ENCODE results near the gene APPL1.

DNA sequence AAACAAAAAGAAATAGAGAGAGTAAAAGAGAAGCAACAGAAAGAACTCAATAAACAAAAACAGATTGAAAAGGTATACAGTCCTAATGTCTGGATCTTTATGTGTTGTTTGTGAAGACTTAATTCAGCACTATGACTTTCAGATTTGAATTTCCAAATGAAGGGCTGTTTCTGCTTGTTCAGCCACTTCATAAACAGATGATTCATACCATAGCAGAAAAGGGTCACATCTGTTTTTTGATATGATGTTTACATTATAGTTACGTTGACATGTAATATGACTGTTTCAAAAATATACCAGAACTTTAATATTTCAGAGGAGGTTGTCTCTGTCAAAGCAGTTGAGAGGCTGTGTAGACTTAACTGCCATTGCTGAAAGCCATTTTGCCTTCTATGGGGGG is 40.9 kb downstream of the APPL1 start:
- TF ChIP-seq ZNF562 (CRISPR knock-in tag; IDR thresholded peaks at IDR 0.05; ENCODE audit: borderline replicate concordance) (no peak), KDM5A (IDR thresholded peaks at IDR 0.05; ENCODE audit: borderline replicate concordance, low read length) (no peak), SNAPC2 (CRISPR knock-in tag; IDR thresholded peaks at IDR 0.05) (no peak), SAFB2 (CRISPR knock-in tag; IDR thresholded peaks at IDR 0.05; ENCODE audit: borderline replicate concordance, low read depth) (no peak), ZNF614 (CRISPR knock-in tag; IDR thresholded peaks at IDR 0.05; ENCODE audit: borderline replicate concordance) (no peak), SATB2 (CRISPR knock-in tag; IDR thresholded peaks at IDR 0.05) (no peak)
- TF ChIP-seq, protein P1, sequence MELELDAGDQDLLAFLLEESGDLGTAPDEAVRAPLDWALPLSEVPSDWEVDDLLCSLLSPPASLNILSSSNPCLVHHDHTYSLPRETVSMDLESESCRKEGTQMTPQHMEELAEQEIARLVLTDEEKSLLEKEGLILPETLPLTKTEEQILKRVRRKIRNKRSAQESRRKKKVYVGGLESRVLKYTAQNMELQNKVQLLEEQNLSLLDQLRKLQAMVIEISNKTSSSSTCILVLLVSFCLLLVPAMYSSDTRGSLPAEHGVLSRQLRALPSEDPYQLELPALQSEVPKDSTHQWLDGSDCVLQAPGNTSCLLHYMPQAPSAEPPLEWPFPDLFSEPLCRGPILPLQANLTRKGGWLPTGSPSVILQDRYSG (CRISPR knock-in tag; IDR thresholded peaks at IDR 0.05), result no peak
- TF ChIP-seq, protein P2, sequence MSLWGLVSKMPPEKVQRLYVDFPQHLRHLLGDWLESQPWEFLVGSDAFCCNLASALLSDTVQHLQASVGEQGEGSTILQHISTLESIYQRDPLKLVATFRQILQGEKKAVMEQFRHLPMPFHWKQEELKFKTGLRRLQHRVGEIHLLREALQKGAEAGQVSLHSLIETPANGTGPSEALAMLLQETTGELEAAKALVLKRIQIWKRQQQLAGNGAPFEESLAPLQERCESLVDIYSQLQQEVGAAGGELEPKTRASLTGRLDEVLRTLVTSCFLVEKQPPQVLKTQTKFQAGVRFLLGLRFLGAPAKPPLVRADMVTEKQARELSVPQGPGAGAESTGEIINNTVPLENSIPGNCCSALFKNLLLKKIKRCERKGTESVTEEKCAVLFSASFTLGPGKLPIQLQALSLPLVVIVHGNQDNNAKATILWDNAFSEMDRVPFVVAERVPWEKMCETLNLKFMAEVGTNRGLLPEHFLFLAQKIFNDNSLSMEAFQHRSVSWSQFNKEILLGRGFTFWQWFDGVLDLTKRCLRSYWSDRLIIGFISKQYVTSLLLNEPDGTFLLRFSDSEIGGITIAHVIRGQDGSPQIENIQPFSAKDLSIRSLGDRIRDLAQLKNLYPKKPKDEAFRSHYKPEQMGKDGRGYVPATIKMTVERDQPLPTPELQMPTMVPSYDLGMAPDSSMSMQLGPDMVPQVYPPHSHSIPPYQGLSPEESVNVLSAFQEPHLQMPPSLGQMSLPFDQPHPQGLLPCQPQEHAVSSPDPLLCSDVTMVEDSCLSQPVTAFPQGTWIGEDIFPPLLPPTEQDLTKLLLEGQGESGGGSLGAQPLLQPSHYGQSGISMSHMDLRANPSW (CRISPR knock-in tag; IDR thresholded peaks at IDR 0.05; ENCODE audit: borderline replicate concordance), result no peak
- TF ChIP-seq, protein P3, sequence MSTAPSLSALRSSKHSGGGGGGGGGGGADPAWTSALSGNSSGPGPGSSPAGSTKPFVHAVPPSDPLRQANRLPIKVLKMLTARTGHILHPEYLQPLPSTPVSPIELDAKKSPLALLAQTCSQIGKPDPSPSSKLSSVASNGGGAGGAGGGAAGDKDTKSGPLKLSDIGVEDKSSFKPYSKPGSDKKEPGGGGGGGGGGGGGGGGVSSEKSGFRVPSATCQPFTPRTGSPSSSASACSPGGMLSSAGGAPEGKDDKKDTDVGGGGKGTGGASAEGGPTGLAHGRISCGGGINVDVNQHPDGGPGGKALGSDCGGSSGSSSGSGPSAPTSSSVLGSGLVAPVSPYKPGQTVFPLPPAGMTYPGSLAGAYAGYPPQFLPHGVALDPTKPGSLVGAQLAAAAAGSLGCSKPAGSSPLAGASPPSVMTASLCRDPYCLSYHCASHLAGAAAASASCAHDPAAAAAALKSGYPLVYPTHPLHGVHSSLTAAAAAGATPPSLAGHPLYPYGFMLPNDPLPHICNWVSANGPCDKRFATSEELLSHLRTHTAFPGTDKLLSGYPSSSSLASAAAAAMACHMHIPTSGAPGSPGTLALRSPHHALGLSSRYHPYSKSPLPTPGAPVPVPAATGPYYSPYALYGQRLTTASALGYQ (CRISPR knock-in tag; IDR thresholded peaks at IDR 0.05), result no peak
- TF ChIP-seq, protein P4, sequence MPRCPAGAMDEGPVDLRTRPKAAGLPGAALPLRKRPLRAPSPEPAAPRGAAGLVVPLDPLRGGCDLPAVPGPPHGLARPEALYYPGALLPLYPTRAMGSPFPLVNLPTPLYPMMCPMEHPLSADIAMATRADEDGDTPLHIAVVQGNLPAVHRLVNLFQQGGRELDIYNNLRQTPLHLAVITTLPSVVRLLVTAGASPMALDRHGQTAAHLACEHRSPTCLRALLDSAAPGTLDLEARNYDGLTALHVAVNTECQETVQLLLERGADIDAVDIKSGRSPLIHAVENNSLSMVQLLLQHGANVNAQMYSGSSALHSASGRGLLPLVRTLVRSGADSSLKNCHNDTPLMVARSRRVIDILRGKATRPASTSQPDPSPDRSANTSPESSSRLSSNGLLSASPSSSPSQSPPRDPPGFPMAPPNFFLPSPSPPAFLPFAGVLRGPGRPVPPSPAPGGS (CRISPR knock-in tag; IDR thresholded peaks at IDR 0.05), result no peak
- TF ChIP-seq, protein P5, sequence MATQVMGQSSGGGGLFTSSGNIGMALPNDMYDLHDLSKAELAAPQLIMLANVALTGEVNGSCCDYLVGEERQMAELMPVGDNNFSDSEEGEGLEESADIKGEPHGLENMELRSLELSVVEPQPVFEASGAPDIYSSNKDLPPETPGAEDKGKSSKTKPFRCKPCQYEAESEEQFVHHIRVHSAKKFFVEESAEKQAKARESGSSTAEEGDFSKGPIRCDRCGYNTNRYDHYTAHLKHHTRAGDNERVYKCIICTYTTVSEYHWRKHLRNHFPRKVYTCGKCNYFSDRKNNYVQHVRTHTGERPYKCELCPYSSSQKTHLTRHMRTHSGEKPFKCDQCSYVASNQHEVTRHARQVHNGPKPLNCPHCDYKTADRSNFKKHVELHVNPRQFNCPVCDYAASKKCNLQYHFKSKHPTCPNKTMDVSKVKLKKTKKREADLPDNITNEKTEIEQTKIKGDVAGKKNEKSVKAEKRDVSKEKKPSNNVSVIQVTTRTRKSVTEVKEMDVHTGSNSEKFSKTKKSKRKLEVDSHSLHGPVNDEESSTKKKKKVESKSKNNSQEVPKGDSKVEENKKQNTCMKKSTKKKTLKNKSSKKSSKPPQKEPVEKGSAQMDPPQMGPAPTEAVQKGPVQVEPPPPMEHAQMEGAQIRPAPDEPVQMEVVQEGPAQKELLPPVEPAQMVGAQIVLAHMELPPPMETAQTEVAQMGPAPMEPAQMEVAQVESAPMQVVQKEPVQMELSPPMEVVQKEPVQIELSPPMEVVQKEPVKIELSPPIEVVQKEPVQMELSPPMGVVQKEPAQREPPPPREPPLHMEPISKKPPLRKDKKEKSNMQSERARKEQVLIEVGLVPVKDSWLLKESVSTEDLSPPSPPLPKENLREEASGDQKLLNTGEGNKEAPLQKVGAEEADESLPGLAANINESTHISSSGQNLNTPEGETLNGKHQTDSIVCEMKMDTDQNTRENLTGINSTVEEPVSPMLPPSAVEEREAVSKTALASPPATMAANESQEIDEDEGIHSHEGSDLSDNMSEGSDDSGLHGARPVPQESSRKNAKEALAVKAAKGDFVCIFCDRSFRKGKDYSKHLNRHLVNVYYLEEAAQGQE (IDR thresholded peaks at IDR 0.05; ENCODE audit: borderline replicate concordance in 1 of 2, low read depth in 1 of 2, low read length in 2 of 2), result no peak

All from HepG2 (cell line).